ENCODE data around the gene TEX44.

- TF ChIP-seq POLR2A (IDR thresholded peaks at IDR 0.05) (no peak), POLR2AphosphoS5 (IDR thresholded peaks at IDR 0.05) (no peak)
These were observed 18.8 kb upstream of the TEX44 start for GRCh38 chr2:231573698-231574421.

Measured in breast epithelium (tissue), 3 donors.